ENCODE results near the gene TVP23C. TPM values are rescaled to one million over a fixed set of nuclear protein-coding genes. Genes with fewer than 3 reads are reported as not detected.

TVP23C gene
- total and polyA plus RNA-seq, 12 donors = 4.0 to 51.8 (median 17.5) TPM

GRCh38 chr17:15490634-15491261 is 72.5 kb downstream of the TVP23C start:
- H3K4me3 ChIP-seq = no peak overlapping the region
- H3K4me1 ChIP-seq (replicated peaks in 1 of 2) = peaks cover 0 to 10% of the 10 kb centered on the region in 2 donors
- no peak for TF ChIP-seq POLR2A (IDR thresholded peaks at IDR 0.05)
- TF ChIP-seq CTCF (IDR thresholded peaks at IDR 0.05) = no peak
- H3K27me3 ChIP-seq = no peaks in the 10 kb centered on the region
- 42 to 61% (median 57%) methylated on average over 8 to 11 of the region's 11 CpGs for WGBS, 4 donors
- DNase-seq = peak; percentile 46 to 84 (median 75)
- no peaks in the 10 kb centered on the region for H3K9me3 ChIP-seq (replicated peaks in 1 of 3)
- no peaks in the 10 kb centered on the region for H3K36me3 ChIP-seq (replicated peaks in 1 of 2)
- H3K27ac ChIP-seq = peak overlapping the region in 2 of 5 donors; percentile 62 to 81
- intact Hi-C loops (cut with DNase I) = no loop called here

- WGBS, 4 donors = 86 to 98% (median 93%) methylated on average over 2 of the region's 2 CpGs
- Histone ChIP-seq H3K9me3 (replicated peaks in 1 of 3) (no peaks in the 10 kb centered on the region), H3K4me3 (no peak overlapping the region), H3K36me3 (replicated peaks in 1 of 2) (no peaks in the 10 kb centered on the region), H3K4me1 (replicated peaks in 1 of 2) (peaks cover 0 to 18% of the 10 kb centered on the region in 2 donors), H3K27ac (no peak overlapping the region), H3K27me3 (no peaks in the 10 kb centered on the region)
- intact Hi-C loops (cut with DNase I) = no loop called here
- TF ChIP-seq POLR2A (IDR thresholded peaks at IDR 0.05) (no peak), CTCF (IDR thresholded peaks at IDR 0.05) (no peak)
- no peak for DNase-seq
Observed at GRCh38 chr17:15488557-15488956, 74.7 kb downstream of the TVP23C start.

- Histone ChIP-seq H3K36me3 (replicated peaks in 1 of 2) (no peaks in the 10 kb centered on the region), H3K9me3 (replicated peaks in 1 of 3) (no peaks in the 10 kb centered on the region), H3K4me3 (no peak overlapping the region), H3K27ac (no peak overlapping the region), H3K4me1 (replicated peaks in 1 of 2) (peaks cover 0 to 7% of the 10 kb centered on the region in 2 donors), H3K27me3 (no peaks in the 10 kb centered on the region)
- DNase-seq = no peak
- intact Hi-C loops (cut with DNase I) = no loop called here
- no peak for TF ChIP-seq POLR2A (IDR thresholded peaks at IDR 0.05)
- no peak for TF ChIP-seq CTCF (IDR thresholded peaks at IDR 0.05)
- 70 to 86% (median 74%) methylated on average over 4 of the region's 4 CpGs for WGBS, 4 donors
Observed at GRCh38 chr17:15485045-15485444, 78.2 kb downstream of the TVP23C start.

- intact Hi-C loops (cut with DNase I) = no loop called here
- TF ChIP-seq POLR2A (IDR thresholded peaks at IDR 0.05) = no peak
- Histone ChIP-seq H3K4me1 (replicated peaks in 1 of 2) (peaks cover 0 to 7% of the 10 kb centered on the region in 2 donors), H3K36me3 (replicated peaks in 1 of 2) (no peaks in the 10 kb centered on the region), H3K4me3 (no peak overlapping the region), H3K9me3 (replicated peaks in 1 of 3) (no peaks in the 10 kb centered on the region), H3K27ac (no peak overlapping the region), H3K27me3 (no peaks in the 10 kb centered on the region)
- WGBS, 4 donors = 39 to 91% (median 61%) methylated on average over 3 to 4 of the region's 4 CpGs
- DNase-seq = no peak
Observed at GRCh38 chr17:15483431-15483830, 79.9 kb downstream of the TVP23C start.

GRCh38 chr17:15482476-15482875 is 80.8 kb downstream of the TVP23C start:
- Histone ChIP-seq H3K4me1 (replicated peaks in 1 of 2) (peaks cover 0 to 7% of the 10 kb centered on the region in 2 donors), H3K36me3 (replicated peaks in 1 of 2) (no peaks in the 10 kb centered on the region), H3K27ac (no peak overlapping the region), H3K27me3 (no peaks in the 10 kb centered on the region), H3K4me3 (no peak overlapping the region), H3K9me3 (replicated peaks in 1 of 3) (no peaks in the 10 kb centered on the region)
- TF ChIP-seq POLR2A (IDR thresholded peaks at IDR 0.05) (no peak), CTCF (IDR thresholded peaks at IDR 0.05) (no peak)
- intact Hi-C loops (cut with DNase I) = no loop called here
- WGBS, 4 donors = 79 to 87% (median 82%) methylated on average over 6 of the region's 6 CpGs
- DNase-seq = no peak

Measured in adrenal gland (tissue), 12 donors.